ENCODE results near the gene CHL1. TPM values are rescaled to one million over a fixed set of nuclear protein-coding genes. Genes with fewer than 3 reads are reported as not detected.

CHL1 gene
- total RNA-seq, 1 experiment from 2014 or later, result not detected

DNA sequence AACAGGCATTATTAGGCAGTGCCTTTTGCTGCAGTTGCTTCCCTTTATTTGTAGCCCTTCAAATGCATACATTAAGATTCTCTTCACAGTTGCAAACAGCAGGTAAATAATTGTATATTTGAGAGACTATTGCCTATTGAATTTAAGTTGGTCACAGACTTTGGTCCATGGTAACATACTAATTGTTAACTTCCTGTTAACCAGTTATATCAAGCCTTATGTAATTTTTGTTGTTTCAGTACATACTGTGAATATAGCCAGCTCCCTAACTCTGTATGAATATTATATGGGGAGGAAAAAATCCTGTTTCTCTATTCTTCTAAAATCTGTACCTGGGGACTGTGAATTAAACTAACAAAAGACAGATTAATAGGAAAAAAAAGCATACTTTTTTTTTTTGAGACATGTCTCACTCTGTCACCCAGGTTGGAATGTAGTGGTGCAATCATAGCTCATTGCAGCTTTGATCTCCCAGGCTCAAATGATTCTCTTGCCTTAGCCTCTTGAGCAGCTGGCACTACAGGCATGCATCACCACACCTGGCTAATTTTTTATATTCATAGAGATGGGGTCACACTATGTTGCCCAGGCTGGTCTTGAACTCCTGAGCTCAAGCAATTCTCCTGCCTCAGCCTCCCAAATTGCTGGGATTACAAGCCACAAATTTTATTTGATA, 53.2 kb downstream of the CHL1 start:
- intact Hi-C loops (cut with micrococcal nuclease; ENCODE audit: unreplicated experiment), result no loop called here
- no peaks in the 10 kb centered on the region for H3K9me3 ChIP-seq (ENCODE audit: insufficient read depth, low read depth)
- DNase-seq, result no peak
- H3K36me3 ChIP-seq (ENCODE audit: low read depth), result no peaks in the 10 kb centered on the region
- H3K4me1 ChIP-seq (replicated peaks; ENCODE audit: insufficient read depth), result no peaks in the 10 kb centered on the region
- CTCF ChIA-PET, result no interaction called here
- POLR2A ChIA-PET (ENCODE audit: unreplicated experiment), result no interaction called here
- TF ChIP-seq EZH2 (IDR thresholded peaks at IDR 0.05; ENCODE audit: low read depth), result no peak
- TF ChIP-seq, protein P1, sequence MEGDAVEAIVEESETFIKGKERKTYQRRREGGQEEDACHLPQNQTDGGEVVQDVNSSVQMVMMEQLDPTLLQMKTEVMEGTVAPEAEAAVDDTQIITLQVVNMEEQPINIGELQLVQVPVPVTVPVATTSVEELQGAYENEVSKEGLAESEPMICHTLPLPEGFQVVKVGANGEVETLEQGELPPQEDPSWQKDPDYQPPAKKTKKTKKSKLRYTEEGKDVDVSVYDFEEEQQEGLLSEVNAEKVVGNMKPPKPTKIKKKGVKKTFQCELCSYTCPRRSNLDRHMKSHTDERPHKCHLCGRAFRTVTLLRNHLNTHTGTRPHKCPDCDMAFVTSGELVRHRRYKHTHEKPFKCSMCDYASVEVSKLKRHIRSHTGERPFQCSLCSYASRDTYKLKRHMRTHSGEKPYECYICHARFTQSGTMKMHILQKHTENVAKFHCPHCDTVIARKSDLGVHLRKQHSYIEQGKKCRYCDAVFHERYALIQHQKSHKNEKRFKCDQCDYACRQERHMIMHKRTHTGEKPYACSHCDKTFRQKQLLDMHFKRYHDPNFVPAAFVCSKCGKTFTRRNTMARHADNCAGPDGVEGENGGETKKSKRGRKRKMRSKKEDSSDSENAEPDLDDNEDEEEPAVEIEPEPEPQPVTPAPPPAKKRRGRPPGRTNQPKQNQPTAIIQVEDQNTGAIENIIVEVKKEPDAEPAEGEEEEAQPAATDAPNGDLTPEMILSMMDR (conservative IDR thresholded peaks at IDR 0.05), result no peak
- no peak overlapping the region for H2AFZ ChIP-seq
- no peak overlapping the region for H3K4me2 ChIP-seq
- H3K79me2 ChIP-seq (ENCODE audit: low read depth), result no peaks in the 10 kb centered on the region
- H3K4me3 ChIP-seq, result no peak overlapping the region
- no peak overlapping the region for H3K27ac ChIP-seq
- H4K20me1 ChIP-seq (ENCODE audit: insufficient read depth), result no peaks in the 10 kb centered on the region
- no peaks in the 10 kb centered on the region for H3K27me3 ChIP-seq (ENCODE audit: insufficient read depth, low read depth)
- no TSS peak for BruUV-seq (replicated peaks)
- no peaks in the 10 kb centered on the region for H3F3A ChIP-seq (ENCODE audit: insufficient read depth, low read depth)
- H3K9me2 ChIP-seq (ENCODE audit: insufficient read depth), result no peaks in the 10 kb centered on the region

DNA sequence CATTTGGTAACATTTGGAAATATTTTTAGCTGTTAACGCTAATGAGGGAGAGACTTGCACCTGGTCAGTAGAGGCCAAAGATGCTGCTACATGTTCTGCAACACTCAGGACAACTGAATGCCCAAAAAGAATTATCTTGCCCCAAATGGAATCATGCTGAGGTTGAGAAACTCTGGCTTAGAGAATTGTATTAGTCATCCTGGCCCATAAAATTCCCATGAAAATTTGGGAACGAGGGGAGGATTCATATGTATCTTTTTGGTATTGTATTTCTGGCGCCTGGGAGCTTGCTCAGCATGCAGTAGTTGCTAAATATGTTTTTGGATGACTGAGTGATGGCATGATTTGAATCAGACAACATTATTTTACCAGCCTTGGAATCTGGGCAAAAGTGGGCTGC, 59.9 kb downstream of the CHL1 start:
- no peak overlapping the region for H3K27ac ChIP-seq
- intact Hi-C loops (cut with micrococcal nuclease; ENCODE audit: unreplicated experiment), result no loop called here
- H3K9me3 ChIP-seq (ENCODE audit: insufficient read depth, low read depth), result no peaks in the 10 kb centered on the region
- no peaks in the 10 kb centered on the region for H3K4me1 ChIP-seq (replicated peaks; ENCODE audit: insufficient read depth)
- H4K20me1 ChIP-seq (ENCODE audit: insufficient read depth), result no peaks in the 10 kb centered on the region
- no peak overlapping the region for H3K4me3 ChIP-seq
- H3K4me2 ChIP-seq, result no peak overlapping the region
- no peaks in the 10 kb centered on the region for H3K36me3 ChIP-seq (ENCODE audit: low read depth)
- no peaks in the 10 kb centered on the region for H3K27me3 ChIP-seq (ENCODE audit: insufficient read depth, low read depth)
- no TSS peak for BruUV-seq (replicated peaks)
- no peaks in the 10 kb centered on the region for H3F3A ChIP-seq (ENCODE audit: insufficient read depth, low read depth)
- DNase-seq, result no peak
- no peak for TF ChIP-seq EZH2 (IDR thresholded peaks at IDR 0.05; ENCODE audit: low read depth)
- TF ChIP-seq, protein P1 (conservative IDR thresholded peaks at IDR 0.05), result no peak
- no peak overlapping the region for H2AFZ ChIP-seq
- no peaks in the 10 kb centered on the region for H3K79me2 ChIP-seq (ENCODE audit: low read depth)
- CTCF ChIA-PET, result no interaction called here
- POLR2A ChIA-PET (ENCODE audit: unreplicated experiment), result no interaction called here
- H3K9me2 ChIP-seq (ENCODE audit: insufficient read depth), result no peaks in the 10 kb centered on the region

DNA sequence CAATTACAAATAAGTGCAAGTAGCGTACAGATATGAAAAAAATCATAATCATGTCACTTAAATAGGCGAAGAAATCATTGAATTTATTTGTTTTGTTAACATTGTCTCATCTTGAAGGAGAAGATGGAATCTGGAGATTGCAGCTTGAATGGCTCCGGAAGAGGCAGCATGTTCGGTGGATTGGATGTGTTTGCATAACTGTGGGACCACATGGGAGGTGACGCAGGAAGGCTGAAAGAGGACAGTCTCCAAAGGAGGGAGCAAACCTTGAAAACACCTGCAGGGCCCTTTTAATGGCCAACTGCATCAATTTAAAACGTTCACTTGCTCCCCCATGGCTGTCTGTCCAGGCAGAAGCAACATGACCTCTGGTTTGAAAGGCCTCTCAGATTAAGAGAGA, 61.3 kb downstream of the CHL1 start:
- Histone ChIP-seq H3K9me3 (ENCODE audit: insufficient read depth, low read depth) (no peaks in the 10 kb centered on the region), H3K4me3 (no peak overlapping the region), H3K27me3 (ENCODE audit: insufficient read depth, low read depth) (no peaks in the 10 kb centered on the region), H3K36me3 (ENCODE audit: low read depth) (no peaks in the 10 kb centered on the region), H3K27ac (no peak overlapping the region), H3K4me1 (replicated peaks; ENCODE audit: insufficient read depth) (no peaks in the 10 kb centered on the region), H4K20me1 (ENCODE audit: insufficient read depth) (no peaks in the 10 kb centered on the region), H3F3A (ENCODE audit: insufficient read depth, low read depth) (no peaks in the 10 kb centered on the region), H3K4me2 (no peak overlapping the region), H3K79me2 (ENCODE audit: low read depth) (no peaks in the 10 kb centered on the region), H3K9me2 (ENCODE audit: insufficient read depth) (no peaks in the 10 kb centered on the region), H2AFZ (no peak overlapping the region)
- CTCF ChIA-PET, result no interaction called here
- intact Hi-C loops (cut with micrococcal nuclease; ENCODE audit: unreplicated experiment), result no loop called here
- DNase-seq, result no peak
- POLR2A ChIA-PET (ENCODE audit: unreplicated experiment), result no interaction called here
- TF ChIP-seq, protein P1 (conservative IDR thresholded peaks at IDR 0.05), result no peak
- TF ChIP-seq EZH2 (IDR thresholded peaks at IDR 0.05; ENCODE audit: low read depth), result no peak
- BruUV-seq (replicated peaks), result no TSS peak
